Urinary bladder (tissue), 4 donors: ENCODE measurements around the gene TTYH3. TPM values are rescaled to one million over a fixed set of nuclear protein-coding genes. Genes with fewer than 3 reads are reported as not detected.

Experiments used
- DNase-seq: peaks from one replicate; pipeline ENCODE4 v3.0.0-alpha.2; 2015; ENCODE audit errors: extremely low spot score
- H3K27ac ChIP-seq: one replicate; pipeline ENCODE4 v1.5.1; 2013; ENCODE audit warnings: low read depth, mild to moderate bottlenecking, moderate library complexity
- H3K36me3 ChIP-seq: one replicate; pipeline ENCODE4 v1.6.1; 2013; ENCODE audit warnings: mild to moderate bottlenecking, moderate library complexity; ENCODE audit not compliant: insufficient read depth
- H3K4me1 ChIP-seq: one replicate; pipeline ENCODE4 v1.6.1; 2013; ENCODE audit warnings: mild to moderate bottlenecking, moderate library complexity; ENCODE audit not compliant: insufficient read depth
- H3K4me3 ChIP-seq: one replicate; pipeline ENCODE4 v1.5.1; 2013; ENCODE audit warnings: low read depth, low read length
- WGBS: extraction: QIAGEN DNeasy Blood & Tissue Kit; methylation state at CpG from one replicate; pipeline ENCODE4 v1.1.7; 2013; 5-methylcytosine and 5-hydroxymethylcytosine counted together
- polyA plus RNA-seq: library from polyadenylated mRNA; stranded (reverse); fragments of 200-250 nt; gene quantifications from one replicate; pipeline ENCODE4 v1.2.3, GENCODE V29; 2013
- total RNA-seq: library from RNA; depleted of rRNA; stranded (reverse); fragments of >200 nt; gene quantifications from one replicate; pipeline ENCODE4 v1.2.3, GENCODE V29; 2014
- donor health status: healthy with polysubstance abuse.
- donor health status: healthy.

Gene TTYH3
- total and polyA plus RNA-seq, 2 donors, result 26.7 to 29.2 TPM

DNA sequence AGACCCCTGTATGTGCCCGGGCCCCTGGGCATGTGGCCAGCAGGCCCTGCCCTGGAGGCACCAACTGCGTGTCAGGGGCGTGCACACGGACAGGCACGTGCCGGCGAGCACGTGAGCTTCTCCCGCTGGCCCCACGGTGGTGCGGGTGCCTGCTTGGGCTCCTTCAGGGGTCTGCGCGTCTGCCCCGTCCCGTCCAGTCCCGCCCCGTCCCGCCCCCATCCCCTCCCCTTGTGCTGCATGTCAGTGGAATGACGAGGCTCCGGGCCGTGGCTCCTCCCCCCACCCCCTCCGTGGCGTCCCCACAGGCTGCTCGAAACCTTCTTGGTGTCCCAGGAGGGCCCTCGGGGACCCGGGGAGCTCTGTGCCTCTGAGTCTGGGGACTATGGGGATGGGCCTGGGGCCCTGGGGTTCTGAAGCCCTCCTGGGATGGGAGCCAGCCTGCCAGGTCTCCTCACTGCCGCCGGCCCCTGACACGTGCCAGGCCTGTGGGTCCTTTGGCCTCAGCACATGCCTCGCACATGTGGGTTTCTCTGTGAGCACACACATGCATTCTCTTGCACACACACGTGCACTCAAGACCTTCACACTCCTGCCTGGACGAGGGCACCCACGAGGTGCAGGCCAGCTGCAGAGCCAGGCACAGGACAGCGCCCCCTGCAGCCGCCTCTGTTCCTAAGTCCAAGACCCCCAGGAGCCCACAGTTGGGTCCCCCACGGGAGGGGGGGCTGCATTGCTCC is 28.7 kb downstream of the TTYH3 start:
- Histone ChIP-seq H3K4me3 (no peak overlapping the region), H3K27ac (no peak overlapping the region), H3K36me3 (no peaks in the 10 kb centered on the region), H3K4me1 (no peaks in the 10 kb centered on the region)
- WGBS, result 82% methylated on average over 36 of the region's 36 CpGs
- DNase-seq, result no peak

DNA sequence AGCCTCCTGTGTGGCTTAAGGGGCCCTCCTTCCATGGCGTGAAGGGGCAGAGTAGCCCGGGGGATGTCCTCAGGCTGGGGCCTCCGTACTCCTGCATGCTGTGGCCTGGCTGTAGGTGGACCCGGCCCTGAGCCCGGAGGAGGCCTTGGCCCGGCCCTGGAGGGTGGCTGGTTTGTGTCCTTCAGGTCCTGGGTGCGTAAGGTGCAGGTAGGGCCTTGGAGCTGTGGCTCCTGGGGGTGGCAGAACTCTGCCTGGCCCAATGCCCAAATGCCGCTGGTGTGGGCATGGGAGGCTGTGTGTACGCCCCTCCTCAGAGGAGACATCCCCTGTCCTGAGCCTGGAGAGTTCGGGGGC is 29.3 kb downstream of the TTYH3 start:
- Histone ChIP-seq H3K27ac (no peak overlapping the region), H3K4me1 (no peaks in the 10 kb centered on the region), H3K36me3 (no peaks in the 10 kb centered on the region), H3K4me3 (no peak overlapping the region)
- DNase-seq, result no peak
- 90% methylated on average over 10 of the region's 10 CpGs for WGBS

DNA sequence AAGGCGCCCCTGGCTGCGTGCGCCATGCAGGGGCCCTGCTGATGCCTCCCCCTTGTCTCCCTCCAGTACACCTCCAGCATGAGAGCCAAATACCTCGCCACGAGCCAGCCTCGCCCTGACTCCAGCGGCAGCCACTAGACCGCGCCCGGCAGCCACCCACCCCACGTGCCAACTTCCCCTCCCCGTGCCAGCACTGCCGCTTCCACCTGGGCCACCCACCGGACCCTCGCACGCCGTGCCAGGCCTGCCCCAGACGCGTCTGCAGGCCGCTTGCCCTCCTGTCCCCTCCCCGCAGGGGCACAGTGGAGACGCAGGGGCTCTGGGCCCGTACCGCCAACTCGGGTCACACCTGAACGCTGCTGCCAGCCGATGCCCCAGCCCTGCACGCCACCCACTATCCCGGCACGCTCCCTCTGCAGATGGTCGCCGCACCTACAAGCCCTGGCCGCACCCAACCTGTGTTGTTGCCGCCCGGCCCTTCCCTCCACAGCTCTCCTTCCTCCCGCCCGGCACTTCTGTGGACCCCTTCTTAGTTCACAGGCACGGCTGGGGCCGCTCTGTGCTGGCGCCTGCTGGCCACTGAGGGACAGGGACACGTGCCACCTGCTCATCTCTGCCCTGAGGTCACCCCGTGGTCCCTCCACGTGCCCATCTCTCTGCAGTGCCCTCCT is 30.0 kb downstream of the TTYH3 start:
- no peak for DNase-seq
- H3K4me3 ChIP-seq, result no peak overlapping the region
- no peaks in the 10 kb centered on the region for H3K36me3 ChIP-seq
- H3K4me1 ChIP-seq, result no peaks in the 10 kb centered on the region
- WGBS, result 92% methylated on average over 43 of the region's 43 CpGs
- no peak overlapping the region for H3K27ac ChIP-seq

DNA sequence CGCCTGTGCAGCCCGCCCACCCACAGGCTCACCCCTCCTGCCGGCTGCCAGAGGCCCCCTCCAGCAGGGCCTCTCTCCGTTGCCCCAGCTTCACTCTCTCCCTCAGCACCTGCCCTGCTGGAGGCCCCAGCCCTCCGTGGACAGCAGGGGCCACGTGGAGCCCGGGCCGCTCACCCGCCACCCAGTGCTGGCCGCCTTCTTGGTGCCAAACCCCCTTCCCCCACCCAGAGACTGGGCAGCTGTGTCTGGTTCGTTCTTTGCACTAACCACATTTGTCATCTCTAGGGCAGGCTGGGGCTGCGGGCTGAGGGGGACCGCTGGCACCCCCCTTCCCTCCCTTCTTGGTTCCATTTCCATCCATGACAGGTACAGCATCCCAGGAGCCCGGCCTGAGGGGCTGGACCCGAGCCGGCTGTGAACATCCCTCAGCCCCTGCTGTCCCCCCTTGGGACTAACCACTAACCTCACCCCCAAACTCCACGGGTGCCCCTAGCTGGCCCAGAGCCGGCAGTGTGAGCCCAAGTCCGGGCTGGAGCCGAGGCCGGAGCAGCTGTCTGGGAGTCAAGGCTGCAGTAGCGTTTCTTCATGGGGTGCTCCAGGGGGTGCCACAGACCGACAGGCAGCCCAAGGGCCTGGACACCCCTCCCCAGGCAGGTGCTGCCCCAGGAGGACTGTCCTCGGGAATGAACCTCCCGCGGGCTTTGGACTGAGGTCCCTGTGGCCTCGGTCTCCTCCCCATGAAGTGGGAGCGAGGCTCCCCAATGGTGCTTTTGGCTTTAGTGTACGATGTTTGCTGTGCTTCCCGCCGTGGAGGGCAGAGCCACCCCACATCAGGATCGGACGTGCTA is 30.7 kb downstream of the TTYH3 start:
- 77% methylated on average over 33 of the region's 33 CpGs for whole genome bisulfite sequencing
- Histone ChIP-seq H3K4me3 (no peak overlapping the region), H3K36me3 (no peaks in the 10 kb centered on the region), H3K27ac (no peak overlapping the region), H3K4me1 (no peaks in the 10 kb centered on the region)
- no peak for DNase-seq

DNA sequence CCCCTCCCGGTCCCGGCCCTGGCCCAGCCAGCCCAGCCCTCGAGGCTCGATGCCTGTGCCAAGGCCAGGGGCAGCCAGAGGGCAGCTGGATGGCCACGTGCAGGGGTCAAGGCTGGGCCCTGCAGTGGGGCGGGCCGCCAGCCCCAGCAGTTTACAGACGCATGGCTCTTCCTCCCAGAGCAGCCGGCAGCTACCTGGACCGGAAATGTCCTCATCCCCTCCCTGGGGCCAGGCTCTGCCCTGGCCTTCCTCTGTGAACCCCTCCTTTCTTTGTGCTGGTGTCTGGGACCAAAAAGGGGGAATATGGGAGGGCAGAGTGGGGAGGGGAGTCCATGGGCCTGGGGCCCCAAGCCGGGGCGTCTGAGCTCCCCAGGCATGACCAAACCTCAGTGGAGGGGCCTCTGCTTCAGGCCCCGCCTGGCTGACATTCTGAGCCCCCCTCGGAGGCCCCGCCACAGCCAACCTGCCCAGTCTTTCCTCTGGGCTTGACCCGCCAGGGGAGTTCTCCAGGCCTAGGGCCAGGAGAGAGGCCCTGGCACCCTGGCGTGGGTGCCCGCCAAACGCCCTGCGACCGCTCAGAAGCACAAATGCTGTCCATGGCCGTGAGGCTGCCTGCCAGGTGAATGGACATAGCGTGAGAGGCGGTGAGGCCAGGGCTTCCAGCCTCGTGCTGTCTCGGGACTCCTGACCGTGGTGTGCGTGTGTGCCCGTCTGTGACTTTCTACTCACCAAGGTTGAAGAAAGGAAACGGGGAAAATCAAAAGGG is 31.5 kb downstream of the TTYH3 start:
- Histone ChIP-seq H3K27ac (no peak overlapping the region), H3K4me1 (no peaks in the 10 kb centered on the region), H3K36me3 (no peaks in the 10 kb centered on the region), H3K4me3 (no peak overlapping the region)
- DNase-seq, result no peak
- 59% methylated on average over 30 of the region's 30 CpGs for WGBS

DNA sequence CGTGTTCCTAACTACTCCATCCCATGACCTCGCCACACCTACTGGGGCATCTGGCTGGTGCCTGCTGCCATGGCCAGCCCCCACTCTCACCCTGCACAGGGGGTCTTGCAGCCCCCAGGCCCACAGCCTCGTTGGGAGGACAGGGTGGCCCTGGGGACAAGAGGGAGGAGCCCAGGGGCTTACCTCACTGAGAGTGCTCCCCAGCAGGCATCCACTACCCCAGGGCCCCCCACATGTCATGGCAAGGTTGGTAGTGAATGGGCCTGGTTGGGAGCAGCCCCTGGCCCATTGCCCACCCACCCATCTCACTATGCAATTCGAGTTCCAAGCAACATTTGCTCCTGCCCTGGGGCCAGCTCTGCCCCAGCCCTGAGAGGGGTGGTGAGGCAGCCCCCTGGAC is 32.2 kb downstream of the TTYH3 start:
- no peaks in the 10 kb centered on the region for H3K36me3 ChIP-seq
- no peak overlapping the region for H3K27ac ChIP-seq
- DNase-seq, result no peak
- H3K4me3 ChIP-seq, result no peak overlapping the region
- 66% methylated on average over 4 of the region's 4 CpGs for WGBS
- no peaks in the 10 kb centered on the region for H3K4me1 ChIP-seq

DNA sequence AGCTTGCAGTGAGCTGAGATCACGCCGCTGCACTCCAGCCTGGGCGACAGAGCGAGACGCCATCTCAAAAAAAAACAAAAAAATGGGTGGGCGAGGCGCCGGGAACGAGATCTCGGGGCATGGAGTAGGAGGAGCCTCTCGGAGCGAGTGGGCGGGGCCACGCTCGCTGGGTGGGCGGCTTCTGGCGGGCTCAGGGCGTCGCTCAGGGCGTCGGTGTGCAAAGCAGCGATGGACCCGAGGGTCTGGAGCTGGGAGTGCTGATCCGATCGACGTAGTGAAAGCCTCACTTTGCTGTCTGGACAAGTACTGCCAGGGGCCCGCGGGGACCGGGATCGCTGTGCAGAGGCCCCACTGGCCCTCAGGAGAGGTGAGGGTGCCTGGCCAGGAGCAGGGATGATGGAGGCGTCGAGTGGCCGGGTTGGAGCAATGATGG is 33.6 kb downstream of the TTYH3 start:
- WGBS, result 59% methylated on average over 33 of the region's 33 CpGs

DNA sequence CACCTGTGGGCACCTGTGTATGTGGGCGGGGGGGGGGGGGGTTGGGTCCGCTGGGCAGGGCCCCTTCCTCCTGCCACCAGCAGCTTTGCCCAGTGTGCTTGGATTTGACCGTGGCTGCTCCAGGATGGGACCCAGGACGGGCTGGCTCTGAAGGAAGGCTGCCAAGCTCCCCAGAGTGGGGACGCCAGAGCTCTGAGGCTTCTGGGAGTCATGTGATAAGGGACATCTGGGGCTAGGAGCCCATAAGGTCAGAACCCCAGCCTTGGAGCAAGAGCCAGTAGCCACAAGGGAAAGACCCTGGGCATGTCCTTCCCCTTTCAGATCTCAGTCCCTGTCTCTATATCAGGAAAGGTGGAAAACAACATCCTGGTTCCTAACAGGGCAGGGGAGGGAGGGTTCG is 34.4 kb downstream of the TTYH3 start:
- Histone ChIP-seq H3K27ac (no peak overlapping the region), H3K4me3 (no peak overlapping the region), H3K4me1 (no peaks in the 10 kb centered on the region), H3K36me3 (no peaks in the 10 kb centered on the region)
- no peak for DNase-seq
- WGBS, result 68% methylated on average over 6 of the region's 6 CpGs

More for the DNA sequence above, 33.6 kb downstream of the TTYH3 start:
- H3K27ac ChIP-seq, result no peak overlapping the region
- DNase-seq, result no peak
- no peaks in the 10 kb centered on the region for H3K36me3 ChIP-seq
- H3K4me3 ChIP-seq, result no peak overlapping the region
- H3K4me1 ChIP-seq, result no peaks in the 10 kb centered on the region

DNA sequence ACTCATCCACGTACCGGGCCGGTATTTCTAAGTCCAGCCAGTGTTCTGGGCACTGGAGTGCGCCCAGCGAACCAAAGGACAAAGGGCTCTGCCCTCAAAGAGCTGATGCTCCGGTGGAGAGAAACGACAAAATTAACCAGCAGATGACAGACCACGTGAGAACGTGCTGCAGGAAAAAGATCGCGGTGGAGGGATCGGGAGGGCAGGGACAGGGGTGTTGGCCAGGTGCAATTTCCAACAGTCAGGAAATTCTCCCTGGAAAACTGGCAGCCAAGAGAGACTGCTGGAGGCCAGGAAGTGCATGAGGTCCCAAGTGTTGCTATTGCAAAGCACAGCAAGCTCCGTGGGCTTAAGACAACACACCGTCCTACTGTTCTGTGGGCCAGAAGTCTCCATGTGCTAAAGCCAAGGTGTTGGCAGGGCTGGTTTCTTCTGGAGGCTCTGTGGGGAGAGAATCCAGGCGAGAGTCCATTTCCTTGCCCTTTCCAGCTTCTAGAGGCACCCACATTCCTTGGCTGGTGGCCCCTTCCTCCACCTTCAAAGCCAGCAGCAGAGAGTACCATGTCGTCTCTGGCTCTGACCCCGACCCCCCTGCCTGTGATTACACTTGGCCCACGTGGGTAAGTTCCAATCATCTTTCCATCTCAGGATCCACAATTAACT is 34.9 kb downstream of the TTYH3 start:
- 76% methylated on average over 18 of the region's 18 CpGs for WGBS
- no peak overlapping the region for H3K27ac ChIP-seq
- no peak overlapping the region for H3K4me3 ChIP-seq
- no peaks in the 10 kb centered on the region for H3K4me1 ChIP-seq
- DNase-seq, result no peak
- H3K36me3 ChIP-seq, result no peaks in the 10 kb centered on the region

DNA sequence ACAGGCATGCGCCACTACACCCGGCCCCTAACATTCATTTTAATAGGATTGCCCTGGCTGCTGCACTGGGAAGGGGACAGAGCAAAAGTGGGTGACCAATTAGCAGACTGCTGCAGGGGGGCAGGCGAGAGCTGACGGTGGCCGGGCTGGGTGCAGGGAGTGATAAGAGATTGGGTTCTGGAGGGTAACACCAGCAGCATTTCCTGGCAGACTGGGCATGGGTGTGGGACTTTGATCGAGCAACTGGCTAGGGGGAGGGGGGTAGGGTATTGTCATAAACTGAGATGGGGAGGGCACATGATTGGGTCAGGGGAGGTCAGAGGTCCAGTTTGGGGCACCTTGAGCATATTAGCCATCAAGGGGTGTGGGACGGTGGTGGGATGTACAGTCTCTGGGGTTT is 36.1 kb downstream of the TTYH3 start:
- Histone ChIP-seq H3K4me3 (no peak overlapping the region), H3K36me3 (no peaks in the 10 kb centered on the region), H3K27ac (no peak overlapping the region), H3K4me1 (no peaks in the 10 kb centered on the region)
- 63% methylated on average over 7 of the region's 7 CpGs for WGBS
- no peak for DNase-seq

DNA sequence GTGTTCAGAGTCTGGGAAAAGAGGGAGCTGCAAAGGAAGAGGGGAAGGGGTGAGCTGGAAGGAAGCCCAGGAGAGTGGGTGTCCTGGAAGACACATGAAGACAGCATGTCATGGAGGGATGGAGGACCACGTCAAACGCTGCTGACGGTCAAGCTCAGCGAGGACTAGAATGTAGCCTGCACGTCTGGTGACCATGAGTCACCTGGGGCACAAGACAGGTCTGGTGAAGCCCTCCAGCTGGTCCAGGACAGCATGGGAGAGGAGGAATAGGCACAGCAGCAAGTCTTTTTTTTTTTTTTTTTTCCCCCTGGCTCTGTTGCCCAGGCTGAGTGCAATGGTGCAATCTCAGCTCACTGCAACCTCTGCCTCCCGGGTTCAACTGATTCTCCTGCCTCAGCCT is 36.6 kb downstream of the TTYH3 start:
- Histone ChIP-seq H3K4me1 (no peaks in the 10 kb centered on the region), H3K4me3 (no peak overlapping the region), H3K27ac (no peak overlapping the region), H3K36me3 (no peaks in the 10 kb centered on the region)
- 44% methylated on average over 6 of the region's 6 CpGs for WGBS
- DNase-seq, result no peak

DNA sequence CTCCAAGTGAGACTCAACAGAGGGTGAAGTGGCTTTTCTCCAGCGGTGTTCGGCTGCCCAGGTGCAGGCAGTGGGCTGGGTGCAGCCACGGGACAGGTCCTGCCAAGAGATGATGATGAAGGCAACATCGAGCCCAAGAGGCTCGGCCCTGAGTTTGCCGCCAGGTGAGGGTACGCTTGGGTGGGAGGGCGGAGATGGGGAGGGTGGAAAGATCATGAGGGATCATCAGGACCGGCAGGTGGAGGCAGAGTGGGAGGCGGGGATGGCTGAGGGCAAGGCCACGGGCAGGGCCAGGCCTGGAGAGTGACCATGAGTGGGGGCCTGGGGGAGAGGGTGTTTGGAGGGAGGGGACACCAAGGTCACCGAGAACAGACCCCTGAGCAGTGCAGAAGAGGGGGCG is 38.4 kb downstream of the TTYH3 start:
- Histone ChIP-seq H3K4me3 (no peak overlapping the region), H3K36me3 (no peaks in the 10 kb centered on the region), H3K4me1 (no peaks in the 10 kb centered on the region), H3K27ac (no peak overlapping the region)
- WGBS, result 81% methylated on average over 13 of the region's 13 CpGs
- DNase-seq, result no peak
